DND-41 (cell line): ENCODE data around the gene LAMA2.

Source experiments
- ATAC-seq: fragments of 200-7000 bp; cut with Tn5 transposase; 3 replicates; pipeline ENCODE4 v1.9.1; 2021; ENCODE audit warnings: low read depth; ENCODE audit not compliant: insufficient read depth
- DNase-seq: peaks from one replicate; pipeline ENCODE4 v3.0.0-alpha.2; 2020
- H2AFZ ChIP-seq: 2 replicates; pipeline ENCODE4 v1.6.0; 2012; ENCODE audit warnings: low read depth, low read length
- H3K27ac ChIP-seq: 2 replicates; pipeline ENCODE4 v1.5.1; 2012; ENCODE audit warnings: low read length, inconsistent platforms
- H3K27me3 ChIP-seq: fragments of 200-600 bp; sonication (generic); 2 replicates; pipeline ENCODE4 v1.6.0; 2012; ENCODE audit warnings: low read length, mild to moderate bottlenecking, inconsistent platforms; ENCODE audit not compliant: insufficient read depth, poor library complexity
- H3K36me3 ChIP-seq: 2 replicates; pipeline ENCODE4 v1.5.1; 2012; ENCODE audit warnings: low read length, inconsistent platforms; ENCODE audit not compliant: insufficient read depth
- H3K4me1 ChIP-seq: 2 replicates; pipeline ENCODE4 v1.5.1; 2012; ENCODE audit warnings: mild to moderate bottlenecking, low read length; ENCODE audit not compliant: insufficient read depth
- H3K4me2 ChIP-seq: 2 replicates; pipeline ENCODE4 v1.6.0; 2012; ENCODE audit warnings: mild to moderate bottlenecking, moderate library complexity, low read length, inconsistent platforms; ENCODE audit not compliant: insufficient read depth
- H3K4me3 ChIP-seq, 2 experiments: fragments of 200-600 bp in 1 of 2; shearing (Covaris generic) in 1 of 2; 2 replicates each; pipeline ENCODE4 v1.5.1; 2012 to 2016; ENCODE audit warnings: inconsistent platforms in 2 of 2, low read length in 2 of 2, mild to moderate bottlenecking in 2 of 2, low read depth in 1 of 2, moderate library complexity in 1 of 2
- H3K79me2 ChIP-seq: 2 replicates; pipeline ENCODE4 v1.6.0; 2012; ENCODE audit warnings: low read length, inconsistent platforms; ENCODE audit not compliant: insufficient read depth
- H3K9ac ChIP-seq: 2 replicates; pipeline ENCODE4 v1.6.0; 2012; ENCODE audit warnings: low read depth, mild to moderate bottlenecking, inconsistent platforms, low read length, moderate library complexity
- H3K9me3 ChIP-seq: 2 replicates; pipeline ENCODE4 v1.5.1; 2012; ENCODE audit warnings: low read length, moderate library complexity, mild to moderate bottlenecking, inconsistent platforms; ENCODE audit not compliant: insufficient read depth, severe bottlenecking
- H4K20me1 ChIP-seq: 2 replicates; pipeline ENCODE4 v1.6.0; 2012; ENCODE audit warnings: low read length; ENCODE audit not compliant: insufficient read depth
- EZH2 ChIP-seq: IDR thresholded peaks from 3 replicates; pipeline ENCODE4 v1.6.1; 2012; ENCODE audit warnings: borderline replicate concordance, low read depth, mild to moderate bottlenecking, moderate library complexity, low read length, inconsistent platforms; ENCODE audit not compliant: severe bottlenecking
- TF ChIP-seq, protein P1 (sequence below): IDR thresholded peaks from 2 replicates; pipeline ENCODE4 v1.5.1; 2012; ENCODE audit warnings: borderline replicate concordance, low read length, moderate library complexity, mild to moderate bottlenecking; ENCODE audit not compliant: poor library complexity, severe bottlenecking; ENCODE audit errors: extremely low read depth

The LAMA2 gene

DNA sequence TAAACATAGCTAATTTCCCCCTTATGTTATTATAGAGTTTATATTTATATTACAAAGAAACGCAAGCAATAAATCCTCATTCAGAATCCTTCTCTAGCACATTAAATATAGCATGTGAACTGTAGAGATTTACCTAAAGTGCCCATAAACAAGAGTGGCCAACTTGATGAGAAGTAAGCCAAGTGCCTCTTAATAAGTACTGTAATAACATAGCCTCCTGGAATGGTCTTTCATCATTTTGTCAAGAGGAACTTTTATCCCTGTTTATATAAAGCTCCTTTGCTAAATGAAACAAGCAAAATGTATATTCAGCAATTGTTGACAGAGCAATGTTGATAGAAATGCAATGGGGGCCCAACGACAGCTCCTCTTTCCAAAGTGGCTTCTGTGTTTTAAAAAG is 632.1 kb downstream of the LAMA2 start:
- no peak for TF ChIP-seq EZH2
- TF ChIP-seq, protein P1, sequence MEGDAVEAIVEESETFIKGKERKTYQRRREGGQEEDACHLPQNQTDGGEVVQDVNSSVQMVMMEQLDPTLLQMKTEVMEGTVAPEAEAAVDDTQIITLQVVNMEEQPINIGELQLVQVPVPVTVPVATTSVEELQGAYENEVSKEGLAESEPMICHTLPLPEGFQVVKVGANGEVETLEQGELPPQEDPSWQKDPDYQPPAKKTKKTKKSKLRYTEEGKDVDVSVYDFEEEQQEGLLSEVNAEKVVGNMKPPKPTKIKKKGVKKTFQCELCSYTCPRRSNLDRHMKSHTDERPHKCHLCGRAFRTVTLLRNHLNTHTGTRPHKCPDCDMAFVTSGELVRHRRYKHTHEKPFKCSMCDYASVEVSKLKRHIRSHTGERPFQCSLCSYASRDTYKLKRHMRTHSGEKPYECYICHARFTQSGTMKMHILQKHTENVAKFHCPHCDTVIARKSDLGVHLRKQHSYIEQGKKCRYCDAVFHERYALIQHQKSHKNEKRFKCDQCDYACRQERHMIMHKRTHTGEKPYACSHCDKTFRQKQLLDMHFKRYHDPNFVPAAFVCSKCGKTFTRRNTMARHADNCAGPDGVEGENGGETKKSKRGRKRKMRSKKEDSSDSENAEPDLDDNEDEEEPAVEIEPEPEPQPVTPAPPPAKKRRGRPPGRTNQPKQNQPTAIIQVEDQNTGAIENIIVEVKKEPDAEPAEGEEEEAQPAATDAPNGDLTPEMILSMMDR = no peak
- Histone ChIP-seq H3K4me2 (no peak overlapping the region), H3K79me2 (no peaks in the 10 kb centered on the region), H3K9me3 (no peaks in the 10 kb centered on the region), H4K20me1 (no peaks in the 10 kb centered on the region), H3K36me3 (no peaks in the 10 kb centered on the region), H3K9ac (no peak overlapping the region), H3K4me1 (no peaks in the 10 kb centered on the region), H3K27me3 (no peaks in the 10 kb centered on the region), H2AFZ (no peak overlapping the region), H3K27ac (no peak overlapping the region), H3K4me3 (no peak overlapping the region)
- DNase-seq (no peak), ATAC-seq (no peak)

DNA sequence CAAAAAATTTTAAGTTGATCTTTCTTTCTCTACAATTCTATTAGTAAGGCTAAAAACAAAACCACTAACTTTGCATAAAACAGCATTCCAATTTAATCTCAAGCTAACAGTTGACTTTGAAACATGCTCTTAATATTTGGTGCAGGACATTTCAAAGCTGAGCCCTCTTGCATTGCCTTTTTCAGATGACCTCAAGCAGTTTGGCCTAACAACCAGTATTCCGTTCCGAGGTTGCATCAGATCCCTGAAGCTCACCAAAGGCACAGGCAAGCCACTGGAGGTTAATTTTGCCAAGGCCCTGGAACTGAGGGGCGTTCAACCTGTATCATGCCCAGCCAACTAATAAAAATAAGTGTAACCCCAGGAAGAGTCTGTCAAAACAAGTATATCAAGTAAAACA is 633.1 kb downstream of the LAMA2 start:
- ATAC-seq = no peak
- Histone ChIP-seq H3K27me3 (no peaks in the 10 kb centered on the region), H3K9me3 (no peaks in the 10 kb centered on the region), H3K4me1 (no peaks in the 10 kb centered on the region), H3K36me3 (no peaks in the 10 kb centered on the region), H4K20me1 (no peaks in the 10 kb centered on the region), H3K79me2 (no peaks in the 10 kb centered on the region), H3K4me2 (no peak overlapping the region), H3K27ac (no peak overlapping the region), H3K9ac (no peak overlapping the region), H2AFZ (no peak overlapping the region), H3K4me3 (no peak overlapping the region)
- no peak for DNase-seq
- no peak for TF ChIP-seq EZH2
- TF ChIP-seq, protein P1 = no peak

DNA sequence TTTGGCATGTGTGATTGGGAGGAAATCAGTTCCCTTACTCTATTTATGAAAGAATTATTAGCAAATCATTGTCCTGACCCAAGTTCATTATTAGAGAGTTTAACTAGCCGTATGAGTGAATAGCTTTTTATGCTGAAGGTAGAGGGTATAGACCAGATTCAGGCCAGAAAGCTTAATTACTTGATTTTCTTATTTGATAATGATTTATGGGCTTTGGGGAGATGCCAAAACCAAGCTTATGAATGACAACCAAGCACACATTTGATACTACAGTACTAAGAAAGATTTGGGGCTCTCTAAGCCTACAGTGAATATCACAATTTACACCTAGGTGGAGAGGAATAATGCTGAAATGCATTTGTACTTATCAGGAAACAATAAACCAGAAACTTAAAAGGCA is 633.8 kb downstream of the LAMA2 start:
- no peaks in the 10 kb centered on the region for H4K20me1 ChIP-seq
- no peak overlapping the region for H3K27ac ChIP-seq
- no peaks in the 10 kb centered on the region for H3K36me3 ChIP-seq
- H3K4me3 ChIP-seq = no peak overlapping the region
- no peak for ATAC-seq
- H3K27me3 ChIP-seq = no peaks in the 10 kb centered on the region
- H3K4me1 ChIP-seq = no peaks in the 10 kb centered on the region
- TF ChIP-seq, protein P1 = no peak
- no peak for TF ChIP-seq EZH2
- no peak overlapping the region for H3K9ac ChIP-seq
- no peaks in the 10 kb centered on the region for H3K79me2 ChIP-seq
- H2AFZ ChIP-seq = no peak overlapping the region
- H3K4me2 ChIP-seq = no peak overlapping the region
- DNase-seq = no peak
- H3K9me3 ChIP-seq = no peaks in the 10 kb centered on the region

DNA sequence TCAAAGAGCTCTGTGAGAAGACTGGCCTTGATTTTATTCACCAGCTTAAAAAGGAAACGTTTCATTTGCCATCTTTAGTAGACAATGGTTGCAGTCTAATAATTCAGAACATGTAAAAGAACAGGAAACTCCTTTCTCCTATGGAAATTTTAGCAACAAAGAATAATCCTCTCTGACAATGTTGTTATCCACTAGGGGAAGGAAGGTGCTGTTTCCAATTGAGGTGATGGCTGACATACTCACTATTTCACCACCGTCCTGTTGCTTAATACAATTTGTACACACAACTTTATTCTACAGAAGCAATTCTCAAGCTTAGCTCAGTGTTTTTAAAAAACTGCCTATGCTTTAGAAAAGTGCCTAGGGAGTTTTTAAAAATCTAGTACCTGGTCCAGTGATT is 634.4 kb downstream of the LAMA2 start:
- H3K4me1 ChIP-seq = no peaks in the 10 kb centered on the region
- H4K20me1 ChIP-seq = no peaks in the 10 kb centered on the region
- H3K4me2 ChIP-seq = no peak overlapping the region
- DNase-seq = no peak
- H3K27ac ChIP-seq = no peak overlapping the region
- H3K36me3 ChIP-seq = no peaks in the 10 kb centered on the region
- H2AFZ ChIP-seq = no peak overlapping the region
- no peak overlapping the region for H3K4me3 ChIP-seq
- H3K27me3 ChIP-seq = no peaks in the 10 kb centered on the region
- no peak for ATAC-seq
- TF ChIP-seq, protein P1 = no peak
- TF ChIP-seq EZH2 = no peak
- no peaks in the 10 kb centered on the region for H3K9me3 ChIP-seq
- H3K9ac ChIP-seq = no peak overlapping the region
- H3K79me2 ChIP-seq = no peaks in the 10 kb centered on the region
